NCI-H524 (cell line): ENCODE results near the gene PDXK.

Experiments
- DNase-seq, 2 experiments: peaks; one replicate each; lab custom pipeline; 2025; lab: John Stamatoyannopoulos, UW

Gene PDXK

GRCh38 chr21:43782431-43783097 lies 63.6 kb downstream of the PDXK start:
- no peak for DNase-seq

- DNase-seq = no peak
Observed at GRCh38 chr21:43783098-43783700, 64.3 kb downstream of the PDXK start.

- DNase-seq = no peak
Observed at GRCh38 chr21:43785134-43785533, 66.2 kb downstream of the PDXK start.

- DNase-seq = no peak
Observed at GRCh38 chr21:43786300-43786806, 67.4 kb downstream of the PDXK start.

- DNase-seq = no peak
Observed at GRCh38 chr21:43786807-43787440, 68.0 kb downstream of the PDXK start.

GRCh38 chr21:43789276-43790009 lies 70.5 kb downstream of the PDXK start, which contains the start of gene RRP1:
Gene RRP1 (plus strand): TSS chr21:43789577. CDS start chr21:43789630, 53 bp downstream.
- DNase-seq = peak; percentile 78 to 91

GRCh38 chr21:43790010-43790524 lies 71.1 kb downstream of the PDXK start:
- DNase-seq = no peak

GRCh38 chr21:43792406-43792805 lies 73.5 kb downstream of the PDXK start:
- no peak for DNase-seq

GRCh38 chr21:43793243-43793642 lies 74.3 kb downstream of the PDXK start:
- no peak for DNase-seq

GRCh38 chr21:43794311-43794710 lies 75.4 kb downstream of the PDXK start:
- DNase-seq = no peak

GRCh38 chr21:43794857-43795256 lies 75.9 kb downstream of the PDXK start:
- DNase-seq = no peak

- DNase-seq = no peak
Observed at GRCh38 chr21:43797415-43797814, 78.5 kb downstream of the PDXK start.

GRCh38 chr21:43797925-43798715 lies 79.2 kb downstream of the PDXK start:
- no peak for DNase-seq

- no peak for DNase-seq
Observed at GRCh38 chr21:43799301-43799840, 80.4 kb downstream of the PDXK start.

GRCh38 chr21:43800124-43800523 lies 81.2 kb downstream of the PDXK start:
- no peak for DNase-seq

- no peak for DNase-seq
Observed at GRCh38 chr21:43800566-43800965, 81.6 kb downstream of the PDXK start.

- no peak for DNase-seq
Observed at GRCh38 chr21:43801006-43801783, 82.3 kb downstream of the PDXK start.

GRCh38 chr21:43802713-43803313 lies 83.9 kb downstream of the PDXK start:
- no peak for DNase-seq

- DNase-seq = no peak
Observed at GRCh38 chr21:43803558-43804300, 84.8 kb downstream of the PDXK start.
